ENCODE measurements around the gene ADCY2. TPM values are rescaled to one million over a fixed set of nuclear protein-coding genes. Genes with fewer than 3 reads are reported as not detected.
A peak's percentile ranks its signal among the peaks of the same experiment; 100 is the strongest.

Gene ADCY2
- total and polyA plus RNA-seq, 4 donors: 25.4 to 145 (median 71.1) TPM

DNA sequence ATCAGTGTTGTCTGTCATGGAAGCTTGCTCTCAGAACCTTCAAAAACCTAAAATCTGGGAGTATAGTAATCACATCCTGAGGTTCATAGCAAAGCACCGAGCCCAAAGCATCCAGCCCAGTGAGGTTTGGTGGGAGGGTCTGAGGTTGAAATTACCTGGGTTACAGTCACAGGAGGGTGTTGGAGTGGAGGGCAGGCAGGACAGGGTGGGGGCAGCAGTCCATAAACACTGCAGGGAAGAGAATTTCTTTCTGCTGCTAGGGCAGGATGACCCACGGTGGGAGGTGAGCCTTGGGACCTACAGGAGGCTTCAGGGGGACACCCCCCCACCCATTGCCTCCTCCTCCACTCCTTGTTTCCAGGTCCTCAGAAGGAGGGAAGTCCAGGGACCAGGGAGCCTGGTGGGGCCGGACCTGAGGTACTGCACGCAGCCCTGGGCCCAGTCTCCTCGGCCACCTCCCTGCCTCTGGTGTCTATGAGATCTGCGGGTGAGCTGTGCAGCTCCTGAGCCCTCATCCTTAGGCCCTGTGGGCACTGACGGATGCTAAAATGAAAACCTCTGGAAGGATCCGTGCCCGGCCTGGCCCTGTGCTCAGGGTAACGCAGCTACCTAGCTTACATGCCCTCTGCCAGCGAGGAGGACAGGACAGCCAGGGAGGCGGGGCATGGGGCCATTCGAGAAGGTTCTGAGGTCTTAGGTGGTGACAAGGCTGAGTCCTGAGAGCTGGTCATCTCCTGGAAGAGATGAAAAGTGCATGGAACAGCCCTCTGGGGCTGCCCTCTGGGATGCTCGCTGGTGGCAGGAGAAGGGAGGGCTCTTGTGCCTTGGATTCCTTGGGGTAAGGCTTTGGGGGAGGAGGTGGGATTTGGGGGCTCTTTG, 1.8 kb upstream of the ADCY2 start:
- no peak overlapping the region for H3K4me3 ChIP-seq (ENCODE audit: low read depth, low read length)
- H3K27me3 ChIP-seq (ENCODE audit: control insufficient read depth, insufficient read depth, low read length): peaks cover 17% of the 10 kb centered on the region
- DNase-seq (ENCODE audit: low read depth in 4 of 6, low spot score in 6 of 6): no peak
- no peaks in the 10 kb centered on the region for H3K36me3 ChIP-seq (ENCODE audit: control insufficient read depth, insufficient read depth, low read length)
- H3K4me1 ChIP-seq (ENCODE audit: control insufficient read depth, insufficient read depth, low read length): peaks cover 28% of the 10 kb centered on the region
- H3K27ac ChIP-seq (ENCODE audit: low read depth, low read length): no peak overlapping the region
- no peaks in the 10 kb centered on the region for H3K9me3 ChIP-seq (ENCODE audit: control insufficient read depth, insufficient read depth, low read length)
- 90% methylated on average over 13 of the region's 14 CpGs for WGBS (ENCODE audit: insufficient coverage)

DNA sequence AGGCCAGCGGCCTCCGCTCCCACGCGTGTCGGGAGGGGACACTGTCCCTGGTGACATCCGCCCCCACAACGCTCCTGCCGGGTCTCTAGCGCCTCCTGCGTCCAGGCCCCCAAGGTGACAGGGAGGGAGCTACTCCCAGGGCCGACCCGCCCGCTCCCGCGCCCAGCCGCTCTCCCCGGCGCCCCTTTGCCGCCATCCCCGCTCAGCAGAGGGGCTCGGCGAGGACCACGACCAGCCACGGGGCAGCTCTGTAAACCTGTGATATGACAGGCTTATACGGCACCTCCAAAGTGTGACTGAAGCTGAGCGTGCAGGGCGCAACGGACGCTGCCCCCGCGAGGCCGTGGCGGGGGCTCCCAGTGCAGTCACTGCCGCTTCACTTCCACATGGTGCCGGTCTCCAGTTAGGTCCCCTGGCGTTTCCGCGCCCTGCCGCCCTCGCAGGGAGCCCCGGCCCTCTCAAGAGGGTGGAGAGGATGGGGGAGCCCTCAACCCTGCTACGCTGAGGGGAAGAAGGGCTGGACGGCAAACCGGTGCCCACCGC, 978 bp upstream of the ADCY2 start:
- Histone ChIP-seq H3K27ac (ENCODE audit: low read depth, low read length) (peak overlapping the region; percentile 40), H3K4me1 (ENCODE audit: control insufficient read depth, insufficient read depth, low read length) (peaks cover 28% of the 10 kb centered on the region), H3K27me3 (ENCODE audit: control insufficient read depth, insufficient read depth, low read length) (peaks cover 17% of the 10 kb centered on the region), H3K4me3 (ENCODE audit: low read depth, low read length) (peak overlapping the region; percentile 38), H3K36me3 (ENCODE audit: control insufficient read depth, insufficient read depth, low read length) (no peaks in the 10 kb centered on the region), H3K9me3 (ENCODE audit: control insufficient read depth, insufficient read depth, low read length) (no peaks in the 10 kb centered on the region)
- peak in 2 of 6 donors; percentile 39 to 41 for DNase-seq (ENCODE audit: low read depth in 4 of 6, low spot score in 6 of 6)
- WGBS (ENCODE audit: insufficient coverage): 12% methylated on average over 42 of the region's 45 CpGs

GRCh38 chr5:7395432-7395946, 449 bp upstream of the ADCY2 start:
- Histone ChIP-seq H3K27me3 (ENCODE audit: control insufficient read depth, insufficient read depth, low read length) (peaks cover 17% of the 10 kb centered on the region), H3K36me3 (ENCODE audit: control insufficient read depth, insufficient read depth, low read length) (no peaks in the 10 kb centered on the region), H3K4me1 (ENCODE audit: control insufficient read depth, insufficient read depth, low read length) (peaks cover 28% of the 10 kb centered on the region), H3K4me3 (ENCODE audit: low read depth, low read length) (peak overlapping the region; percentile 38), H3K27ac (ENCODE audit: low read depth, low read length) (peak overlapping the region; percentile 40), H3K9me3 (ENCODE audit: control insufficient read depth, insufficient read depth, low read length) (no peaks in the 10 kb centered on the region)
- peak in 2 of 6 donors; percentile 33 to 49 for DNase-seq (ENCODE audit: low read depth in 4 of 6, low spot score in 6 of 6)
- WGBS (ENCODE audit: insufficient coverage): 0% methylated on average over 14 of the region's 31 CpGs

DNA sequence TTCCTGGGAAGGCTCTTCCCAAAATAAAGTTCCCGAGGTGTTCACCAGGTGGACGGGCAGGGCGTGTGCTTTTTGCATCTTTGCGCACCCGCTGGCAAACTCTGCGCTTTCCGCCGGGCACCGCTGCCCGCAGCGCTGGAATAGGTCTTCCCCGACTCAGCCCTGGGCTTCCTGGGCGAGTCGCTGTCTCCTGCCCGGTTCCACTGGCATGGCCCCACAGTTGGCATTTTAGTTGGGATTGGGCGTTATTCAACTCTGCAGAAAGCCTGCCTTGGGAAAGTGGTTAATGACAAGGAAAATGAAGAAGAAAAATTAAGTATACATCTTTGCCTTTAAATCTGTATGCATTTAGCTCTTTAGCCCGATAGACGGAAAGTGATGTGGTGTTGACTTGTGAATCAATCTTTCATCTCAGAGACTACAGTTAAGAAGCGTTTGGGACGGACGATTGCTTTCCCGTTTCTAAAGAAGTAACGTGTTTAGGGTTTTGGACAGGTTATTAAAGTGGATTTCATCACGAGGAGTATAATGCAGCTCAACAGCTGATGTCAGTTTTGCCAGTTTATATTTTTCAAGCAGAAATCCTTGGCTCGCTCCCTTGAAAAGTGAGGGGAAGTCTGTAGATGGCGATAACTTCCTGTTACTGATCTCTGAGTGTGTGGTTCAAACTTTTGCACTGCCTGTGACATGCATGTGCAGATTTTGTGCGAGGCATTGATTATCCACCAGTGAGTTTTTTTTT, 946 bp downstream of the ADCY2 start:
- peak overlapping the region; percentile 63 for H3K4me3 ChIP-seq (ENCODE audit: low read depth, low read length)
- peaks cover 17% of the 10 kb centered on the region for H3K27me3 ChIP-seq (ENCODE audit: control insufficient read depth, insufficient read depth, low read length)
- no peaks in the 10 kb centered on the region for H3K36me3 ChIP-seq (ENCODE audit: control insufficient read depth, insufficient read depth, low read length)
- no peaks in the 10 kb centered on the region for H3K9me3 ChIP-seq (ENCODE audit: control insufficient read depth, insufficient read depth, low read length)
- H3K4me1 ChIP-seq (ENCODE audit: control insufficient read depth, insufficient read depth, low read length): peaks cover 28% of the 10 kb centered on the region
- WGBS (ENCODE audit: insufficient coverage): 1% methylated on average over 25 of the region's 27 CpGs
- peak in 5 of 6 donors; percentile 58 to 95 (median 74) for DNase-seq (ENCODE audit: low read depth in 4 of 6, low spot score in 6 of 6)
- peak overlapping the region; percentile 80 for H3K27ac ChIP-seq (ENCODE audit: low read depth, low read length)

- no peaks in the 10 kb centered on the region for H3K36me3 ChIP-seq (ENCODE audit: control insufficient read depth, insufficient read depth, low read length)
- DNase-seq (ENCODE audit: low read depth in 4 of 6, low spot score in 6 of 6): peak in 1 of 6 donors; percentile 30
- H3K4me1 ChIP-seq (ENCODE audit: control insufficient read depth, insufficient read depth, low read length): peaks cover 24% of the 10 kb centered on the region
- H3K27ac ChIP-seq (ENCODE audit: low read depth, low read length): peak overlapping the region; percentile 33
- peaks cover 17% of the 10 kb centered on the region for H3K27me3 ChIP-seq (ENCODE audit: control insufficient read depth, insufficient read depth, low read length)
- no peaks in the 10 kb centered on the region for H3K9me3 ChIP-seq (ENCODE audit: control insufficient read depth, insufficient read depth, low read length)
- H3K4me3 ChIP-seq (ENCODE audit: low read depth, low read length): peak overlapping the region; percentile 63
Observed at GRCh38 chr5:7397937-7398336, 2.0 kb downstream of the ADCY2 start.

GRCh38 chr5:7398596-7399280, 2.8 kb downstream of the ADCY2 start:
- H3K4me1 ChIP-seq (ENCODE audit: control insufficient read depth, insufficient read depth, low read length): peaks cover 24% of the 10 kb centered on the region
- peak in 2 of 6 donors; percentile 62 to 68 for DNase-seq (ENCODE audit: low read depth in 4 of 6, low spot score in 6 of 6)
- no peaks in the 10 kb centered on the region for H3K9me3 ChIP-seq (ENCODE audit: control insufficient read depth, insufficient read depth, low read length)
- WGBS (ENCODE audit: insufficient coverage): 65% methylated on average over 2 of the region's 6 CpGs
- H3K27me3 ChIP-seq (ENCODE audit: control insufficient read depth, insufficient read depth, low read length): peaks cover 17% of the 10 kb centered on the region
- peak overlapping the region; percentile 57 for H3K27ac ChIP-seq (ENCODE audit: low read depth, low read length)
- H3K36me3 ChIP-seq (ENCODE audit: control insufficient read depth, insufficient read depth, low read length): no peaks in the 10 kb centered on the region
- H3K4me3 ChIP-seq (ENCODE audit: low read depth, low read length): peak overlapping the region; percentile 12

DNA sequence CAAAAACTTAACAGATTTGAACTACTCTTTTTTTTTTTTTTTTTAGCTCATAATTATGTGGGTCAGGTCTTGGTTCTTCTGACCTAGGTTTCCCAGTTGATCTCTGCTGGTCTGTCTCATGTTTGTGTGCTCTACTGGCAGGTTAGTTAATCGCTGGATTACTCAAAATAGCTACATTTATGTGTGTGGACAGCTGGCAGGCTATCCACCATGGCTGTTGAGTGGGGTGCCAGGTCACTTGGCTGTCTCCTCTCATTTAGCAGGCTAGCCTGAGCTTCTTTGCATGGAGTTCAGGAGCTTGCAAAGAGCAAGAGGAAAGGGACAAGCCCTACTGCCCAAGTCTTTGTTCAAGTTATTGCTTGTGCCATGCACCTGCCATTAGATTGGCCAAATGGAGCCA, 9.3 kb downstream of the ADCY2 start:
- 100% methylated on average over 1 of the region's 1 CpG for WGBS (ENCODE audit: insufficient coverage)
- DNase-seq (ENCODE audit: low read depth in 4 of 6, low spot score in 6 of 6): no peak

GRCh38 chr5:7410936-7411511, 15.1 kb downstream of the ADCY2 start:
- WGBS (ENCODE audit: insufficient coverage): 55% methylated on average over 4 of the region's 5 CpGs
- no peak for DNase-seq (ENCODE audit: low read depth in 4 of 6, low spot score in 6 of 6)
- Histone ChIP-seq H3K27me3 (ENCODE audit: control insufficient read depth, insufficient read depth, low read length) (no peaks in the 10 kb centered on the region), H3K27ac (ENCODE audit: low read depth, low read length) (no peak overlapping the region), H3K4me1 (ENCODE audit: control insufficient read depth, insufficient read depth, low read length) (peaks cover 24% of the 10 kb centered on the region), H3K4me3 (ENCODE audit: low read depth, low read length) (no peak overlapping the region), H3K36me3 (ENCODE audit: control insufficient read depth, insufficient read depth, low read length) (peaks cover under 1% of the 10 kb centered on the region), H3K9me3 (ENCODE audit: control insufficient read depth, insufficient read depth, low read length) (no peaks in the 10 kb centered on the region)

More for the DNA sequence above, 9.3 kb downstream of the ADCY2 start:
- Histone ChIP-seq H3K27me3 (ENCODE audit: control insufficient read depth, insufficient read depth, low read length) (no peaks in the 10 kb centered on the region), H3K27ac (ENCODE audit: low read depth, low read length) (no peak overlapping the region), H3K4me3 (ENCODE audit: low read depth, low read length) (no peak overlapping the region), H3K4me1 (ENCODE audit: control insufficient read depth, insufficient read depth, low read length) (no peaks in the 10 kb centered on the region), H3K9me3 (ENCODE audit: control insufficient read depth, insufficient read depth, low read length) (no peaks in the 10 kb centered on the region), H3K36me3 (ENCODE audit: control insufficient read depth, insufficient read depth, low read length) (no peaks in the 10 kb centered on the region)

DNA sequence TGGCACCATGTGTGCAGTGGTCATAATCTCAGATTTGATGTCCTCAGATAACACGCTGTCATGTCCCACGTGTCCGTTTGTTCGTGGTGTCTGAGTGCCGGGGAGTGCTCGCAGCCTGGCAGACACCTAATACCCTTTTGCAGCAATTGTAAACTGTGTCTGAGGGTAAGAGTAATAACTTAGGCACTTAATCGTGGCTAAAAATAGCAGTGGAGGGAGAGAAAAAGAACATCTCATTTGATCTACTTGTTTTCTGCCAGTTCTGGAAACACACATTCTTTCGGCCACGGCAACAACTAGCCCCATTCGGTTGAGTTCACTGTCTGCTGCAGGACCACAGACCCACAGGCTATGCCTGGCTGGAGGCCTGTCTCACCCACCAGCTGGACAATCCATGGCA, 16.5 kb downstream of the ADCY2 start:
- WGBS (ENCODE audit: insufficient coverage): 49% methylated on average over 9 of the region's 10 CpGs
- DNase-seq (ENCODE audit: low read depth in 4 of 6, low spot score in 6 of 6): peak in 2 of 6 donors; percentile 62
- H3K27ac ChIP-seq (ENCODE audit: low read depth, low read length): peak overlapping the region; percentile 19

More for the DNA sequence above, 16.5 kb downstream of the ADCY2 start:
- Histone ChIP-seq H3K36me3 (ENCODE audit: control insufficient read depth, insufficient read depth, low read length) (peaks cover 4% of the 10 kb centered on the region), H3K9me3 (ENCODE audit: control insufficient read depth, insufficient read depth, low read length) (no peaks in the 10 kb centered on the region), H3K4me3 (ENCODE audit: low read depth, low read length) (no peak overlapping the region), H3K27me3 (ENCODE audit: control insufficient read depth, insufficient read depth, low read length) (no peaks in the 10 kb centered on the region), H3K4me1 (ENCODE audit: control insufficient read depth, insufficient read depth, low read length) (peaks cover 24% of the 10 kb centered on the region)
